Smooth muscle cell of the coronary artery (primary cell): ENCODE measurements around the gene VSTM2B. TPM values are rescaled to one million over a fixed set of nuclear protein-coding genes. Genes with fewer than 3 reads are reported as not detected.

Source experiments
- total RNA-seq: library from RNA; depleted of rRNA; stranded (reverse); fragments of >200 nt; gene quantifications from 2 replicates; pipeline ENCODE4 v1.2.3, GENCODE V29; 2014; ENCODE audit warnings: low replicate concordance

VSTM2B gene
- total RNA-seq, result not detected in 2 replicates

DNA sequence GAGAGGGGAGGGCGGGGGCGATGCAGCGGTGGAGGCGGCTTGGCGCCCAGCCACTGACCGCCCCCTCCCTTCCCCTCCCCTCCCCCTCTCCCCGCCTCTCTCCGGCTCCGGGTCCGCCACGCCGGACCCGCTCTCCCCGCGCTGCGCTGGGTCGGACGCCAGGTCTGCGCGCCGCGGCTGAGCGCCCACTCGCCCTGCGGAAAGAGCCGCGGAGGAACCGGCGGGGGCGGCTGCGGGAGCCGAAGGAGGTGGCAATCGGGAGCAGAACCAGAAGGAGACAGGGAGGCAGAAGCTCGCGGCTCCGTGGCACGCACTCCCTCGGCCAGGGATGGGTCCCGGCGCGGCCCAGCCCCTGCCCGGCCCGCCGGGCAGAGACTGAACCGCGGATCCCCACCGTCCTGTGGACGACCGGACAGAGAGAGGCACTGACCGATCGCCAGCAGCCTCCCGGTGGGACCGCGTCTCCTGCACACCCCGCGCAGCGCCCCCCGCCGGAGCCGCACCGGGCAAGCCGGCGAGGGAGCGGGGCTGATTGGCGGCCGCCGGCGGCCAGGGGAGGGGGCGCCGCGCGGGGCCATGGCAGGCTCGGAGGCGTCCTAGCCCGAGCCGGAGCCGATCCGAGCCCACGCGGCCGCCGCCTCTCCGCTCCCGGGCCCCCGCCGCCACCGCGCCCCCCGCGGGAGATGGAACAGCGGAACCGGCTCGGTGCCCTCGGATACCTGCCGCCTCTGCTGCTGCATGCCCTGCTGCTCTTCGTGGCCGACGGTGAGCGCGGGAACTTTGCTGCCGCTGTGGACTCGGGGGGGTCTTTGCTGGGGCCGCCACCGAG is at the start of gene VSTM2B:
Gene VSTM2B, plus strand, starts transcription at position 94 of the 829 bp plus-strand sequence. Its CDS starts 590 bp downstream, at position 684.

DNA sequence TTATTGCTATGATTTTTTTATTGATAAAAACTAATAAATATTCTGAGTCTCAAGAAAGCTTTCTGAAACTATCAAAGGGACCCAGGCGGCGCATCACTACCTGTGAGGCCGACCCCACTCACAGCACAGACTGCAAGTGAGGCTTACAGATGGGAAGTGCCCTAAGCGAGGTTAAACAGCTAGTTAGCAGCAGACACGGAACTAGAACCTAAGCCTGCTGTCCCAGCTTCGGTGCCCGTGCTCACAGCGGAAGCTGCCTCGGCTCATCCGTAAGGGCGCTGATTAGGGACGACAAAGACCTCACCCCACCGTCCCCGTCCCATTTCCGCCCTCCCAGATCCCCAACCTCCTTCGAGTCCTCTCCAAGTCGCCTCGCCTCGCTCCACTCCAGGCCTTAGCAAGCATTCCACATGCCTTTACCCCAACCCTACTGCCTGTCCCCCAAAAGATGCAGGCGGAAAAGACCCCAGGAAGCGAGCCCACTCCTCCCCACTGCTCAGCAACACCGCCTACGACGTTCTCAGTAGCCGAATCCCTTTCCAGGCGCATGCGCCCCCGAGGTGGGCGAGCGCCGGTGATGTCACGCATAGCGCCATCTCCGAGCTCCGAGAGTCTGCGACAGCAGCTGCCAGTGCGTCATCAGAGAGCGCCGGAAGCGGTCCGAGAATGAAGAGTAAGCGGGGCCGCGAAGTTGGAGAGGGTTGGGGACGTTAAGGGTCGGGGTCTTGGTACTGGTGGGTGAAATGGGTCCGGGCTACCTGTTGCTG is 80.0 kb downstream of the VSTM2B start, which contains the start of gene POP4:
Gene POP4, plus strand, starts transcription at position 631 of the 767 bp plus-strand sequence. Its CDS starts 36 bp downstream, at position 667.

Other genes with a start within 250 kb of the VSTM2B start
- gene POP4, start 80.3 kb downstream of the VSTM2B start, total RNA-seq, result 69.6 and 81.9 TPM in 2 replicates
- 9.5 and 52.7 TPM in 2 replicates for gene PLEKHF1, start 139.5 kb downstream of the VSTM2B start, total RNA-seq
- 11.3 and 18.0 TPM in 2 replicates for gene C19orf12, start 189.3 kb downstream of the VSTM2B start, total RNA-seq